SK-N-SH (cell line): ENCODE results near the gene ZFPL1. TPM values are rescaled to one million over a fixed set of nuclear protein-coding genes. Genes with fewer than 3 reads are reported as not detected.
A peak's percentile ranks its signal among the peaks of the same experiment; 100 is the strongest.

Experiments used
- CTCF ChIA-PET: fragments of 300-600, 350-600 bp; formaldehyde crosslinking; extraction: SDS; loops from one replicate; lab custom pipeline; 2021; lab: Yijun Ruan, JAX
- POLR2A ChIA-PET: fragments of 350-600 bp; sonication (Branson Sonifier 250); formaldehyde crosslinking; extraction: SDS; loops from one replicate; lab custom pipeline; 2020; ENCODE audit warnings: antibody characterized with exemption, inconsistent platforms; lab: Yijun Ruan, JAX
- DNase-seq: peaks from one replicate; pipeline ENCODE4 v3.0.0; 2012
- H2AFZ ChIP-seq: fragments of 200-600 bp; sonication (generic); 2 replicates; pipeline ENCODE4 v1.8.1; 2016; ENCODE audit warnings: antibody characterized with exemption, mild to moderate bottlenecking, low read depth
- H3F3A ChIP-seq: fragments of 200-600 bp; sonication (generic); replicated peaks from 2 replicates; pipeline ENCODE3; 2016; ENCODE audit warnings: antibody characterized with exemption, mild to moderate bottlenecking; ENCODE audit not compliant: insufficient read depth
- H3K27ac ChIP-seq, 2 experiments: fragments of 200-500 bp in 1 of 2; fragments of 200-600 bp in 1 of 2; sonication (Bioruptor generic) in 1 of 2; sonication (generic), shearing (Covaris generic) in 1 of 2; 2 replicates each; pipeline versions ENCODE4 v1.5.1 to v1.6.1; 2014 to 2016; ENCODE audit warnings: low read depth in 2 of 2, inconsistent platforms in 1 of 2, low read length in 1 of 2, mild to moderate bottlenecking in 1 of 2, mixed read lengths in 1 of 2
- H3K27me3 ChIP-seq: fragments of 200-600 bp; sonication (generic), shearing (Covaris generic); 2 replicates; pipeline ENCODE4 v1.6.1; 2016; ENCODE audit warnings: mixed run types; ENCODE audit not compliant: insufficient read depth
- H3K36me3 ChIP-seq, 2 experiments: fragments of 200-500 bp in 1 of 2; fragments of 200-600 bp in 1 of 2; sonication (Bioruptor generic) in 1 of 2; sonication (generic) in 1 of 2; replicated peaks in 1 of 2; 2 replicates each; pipeline versions ENCODE3 to v1.5.1; 2014 to 2016; ENCODE audit warnings: low read length in 1 of 2, mild to moderate bottlenecking in 1 of 2; ENCODE audit not compliant: insufficient read depth in 2 of 2, control insufficient read depth in 1 of 2
- H3K4me1 ChIP-seq, 2 experiments: fragments of 200-500 bp in 1 of 2; fragments of 200-600 bp in 1 of 2; sonication (Bioruptor generic) in 1 of 2; sonication (generic), shearing (Covaris generic) in 1 of 2; 2 replicates each; pipeline versions ENCODE4 v1.5.1 to v1.6.1; 2014 to 2016; ENCODE audit warnings: low read depth in 1 of 2, low read length in 1 of 2, mixed run types in 1 of 2; ENCODE audit not compliant: insufficient read depth in 2 of 2, control insufficient read depth in 1 of 2
- H3K4me2 ChIP-seq: fragments of 200-600 bp; sonication (generic), shearing (Covaris generic); 2 replicates; pipeline ENCODE4 v1.6.1; 2017; ENCODE audit warnings: mixed run types
- H3K4me3 ChIP-seq, 2 experiments: fragments of 200-500 bp in 1 of 2; fragments of 200-600 bp in 1 of 2; sonication (Bioruptor generic) in 1 of 2; sonication (generic), shearing (Covaris generic) in 1 of 2; 2 replicates each; pipeline versions ENCODE4 v1.5.1 to v1.8.1; 2014 to 2016; ENCODE audit warnings: low read depth in 2 of 2, inconsistent platforms in 1 of 2, low read length in 1 of 2, mild to moderate bottlenecking in 1 of 2, mixed read lengths in 1 of 2, moderate library complexity in 1 of 2
- H3K79me2 ChIP-seq: fragments of 200-600 bp; sonication (generic); 2 replicates; pipeline ENCODE4 v1.8.1; 2017; ENCODE audit warnings: mild to moderate bottlenecking; ENCODE audit not compliant: insufficient read depth
- H3K9ac ChIP-seq: fragments of 200-600 bp; sonication (generic); 2 replicates; pipeline ENCODE4 v1.6.1; 2017; ENCODE audit warnings: mixed run types
- H3K9me2 ChIP-seq: fragments of 200-600 bp; sonication (generic); 2 replicates; pipeline ENCODE4 v1.6.1; 2017; ENCODE audit warnings: mixed run types
- H3K9me3 ChIP-seq: fragments of 200-600 bp; sonication (generic); 2 replicates; pipeline ENCODE4 v1.6.1; 2017; ENCODE audit warnings: mixed run types, mild to moderate bottlenecking, moderate library complexity
- H4K20me1 ChIP-seq: fragments of 200-600 bp; sonication (generic); 2 replicates; pipeline ENCODE4 v1.6.1; 2017; ENCODE audit warnings: mild to moderate bottlenecking, mixed run types; ENCODE audit not compliant: insufficient read depth
- FOXJ3 ChIP-seq: sonication (generic); formaldehyde crosslinking; IDR thresholded peaks from 2 replicates; pipeline ENCODE4 v1.5.1; 2020; ENCODE audit warnings: mild to moderate bottlenecking, missing genetic modification reagents
- GATA2 ChIP-seq: sonication (generic); formaldehyde crosslinking; IDR thresholded peaks from 2 replicates; pipeline ENCODE4 v1.5.0; 2020; ENCODE audit warnings: mild to moderate bottlenecking, missing genetic modification reagents
- PBX3 ChIP-seq: IDR thresholded peaks from 2 replicates; pipeline ENCODE4; 2012
- POLR2AphosphoS5 ChIP-seq: IDR thresholded peaks from 2 replicates; pipeline ENCODE4 v1.6.1; 2012; ENCODE audit warnings: low read depth, low read length
- RFX5 ChIP-seq: IDR thresholded peaks from 2 replicates; pipeline ENCODE4 v1.6.1; 2012; ENCODE audit warnings: mild to moderate bottlenecking, improper control_type of control experiment, low read length
- SIN3A ChIP-seq: IDR thresholded peaks from 2 replicates; pipeline ENCODE4 v1.6.1; 2012; ENCODE audit warnings: low read depth, mild to moderate bottlenecking, low read length, moderate library complexity, borderline replicate concordance
- ZBTB33 ChIP-seq: IDR thresholded peaks from 2 replicates; pipeline ENCODE4 v1.4.0; 2012; ENCODE audit warnings: low read depth, borderline replicate concordance
- WGBS: methylation state at CpG from one replicate; pipeline ENCODE4 v1.1.6; 2017; ENCODE audit warnings: low lambda C conversion rate; 5-methylcytosine and 5-hydroxymethylcytosine counted together
- polyA plus RNA-seq, 3 experiments: library from polyadenylated mRNA; depleted of rRNA; stranded (reverse); fragments of >200 nt; gene quantifications; 2 replicates each; pipeline ENCODE4 v1.2.3, GENCODE V29; 2012
- small RNA-seq, 7 experiments: library from RNA; depleted of rRNA; stranded (forward); fragments of <200 nt; gene quantifications; one replicate each; pipeline ENCODE3, GENCODE V24; 2012

The ZFPL1 gene
- polyA plus RNA-seq, 1 of the 3 experiments (the other 2 are of a cell fraction): 75.9 TPM

- Histone ChIP-seq H3K9ac (peak overlapping the region; percentile 95; the same call in 1 of the 2 replicates), H3K9me2 (no peaks in the 10 kb centered on the region), H3K27me3 (no peaks in the 10 kb centered on the region), H3K4me2 (peak overlapping the region; percentile 92), H2AFZ (peak overlapping the region; percentile 53), H3F3A (no peaks in the 10 kb centered on the region), H3K4me3 (peak overlapping the region; percentile 88 to 96), H3K9me3 (no peaks in the 10 kb centered on the region), H3K4me1 (peaks cover 0 to 28% of the 10 kb centered on the region in 2 experiments; a peak in 2 of 4 replicates), H3K79me2 (peaks cover 28% of the 10 kb centered on the region; the same call in 1 of the 2 replicates), H3K36me3 (peaks cover 15 to 19% of the 10 kb centered on the region in 2 experiments), H3K27ac (peak overlapping the region; percentile 95 to 99; a peak in 3 of 4 replicates), H4K20me1 (no peaks in the 10 kb centered on the region; the same call in 1 of the 2 replicates)
- DNase-seq: no peak
- 49% methylated on average over 11 of the region's 11 CpGs for WGBS
- TF ChIP-seq POLR2AphosphoS5 (no peak), FOXJ3 (CRISPR knock-in tag) (no peak)
- ChIA-PET POLR2A (interaction anchor here (0.6 to 2.9 kb wide), 12 partner anchors 10 to 363 kb away, joined by 3 to 25 read pairs (median 4); partner anchors contain the start of genes CAPN1, FAU, MALAT1 and MRPL49), CTCF (interaction anchor here (0.8 to 4.2 kb wide), 14 partner anchors 13 to 406 kb away, joined by 3 to 27 read pairs (median 4); partner anchors contain the start of genes ARL2, CAPN1, CDC42EP2 and FAU)
Observed at GRCh38 chr11:65135633-65136145, 51.7 kb downstream of the ZFPL1 start.

GRCh38 chr11:65136515-65137096 is 52.6 kb downstream of the ZFPL1 start:
- Histone ChIP-seq H3K4me1 (peaks cover 0 to 28% of the 10 kb centered on the region in 2 experiments; a peak in 2 of 4 replicates), H3K9ac (no peak overlapping the region), H3K79me2 (peaks cover 27% of the 10 kb centered on the region; the same call in 1 of the 2 replicates), H3K4me2 (no peak overlapping the region), H4K20me1 (no peaks in the 10 kb centered on the region; the same call in 1 of the 2 replicates), H3K9me3 (no peaks in the 10 kb centered on the region), H3K27me3 (0 out of 2 replicates have a peak, but pooled peaks cover 6% of the 10 kb centered on the region), H3K27ac (no peak overlapping the region), H2AFZ (no peak overlapping the region), H3K4me3 (no peak overlapping the region), H3K9me2 (no peaks in the 10 kb centered on the region), H3K36me3 (peaks cover 10% of the 10 kb centered on the region in 2 experiments), H3F3A (no peaks in the 10 kb centered on the region)
- CTCF ChIA-PET: interaction anchor here (0.6 to 4.2 kb wide), 7 partner anchors 12 to 1542 kb away, joined by 3 to 27 read pairs (median 6); partner anchors contain the start of genes CAPN1, CDC42EP2 and ZNHIT2
- no peak for TF ChIP-seq SIN3A
- TF ChIP-seq GATA2 (CRISPR knock-in tag): no peak
- no peak for TF ChIP-seq ZBTB33
- no peak for TF ChIP-seq POLR2AphosphoS5
- no peak for TF ChIP-seq RFX5
- no peak for TF ChIP-seq PBX3
- TF ChIP-seq FOXJ3 (CRISPR knock-in tag): no peak
- WGBS: 94% methylated on average over 15 of the region's 15 CpGs
- DNase-seq: no peak
- POLR2A ChIA-PET: no interaction called here

Small RNAs within 50 kb of the gene (small RNA-seq; reads per million reads assigned to genes)
- 0 to 0.52 (median 0) reads per million in 7 experiments for gene SNX15

Other genes starting within 250 kb of the ZFPL1 start
- 0.33 and 0.42 TPM in 2 replicates for gene CDC42BPG, start 239.6 kb upstream of the ZFPL1 start, polyA plus RNA-seq (2012; rRNA removed)
- gene EHD1, start 205.6 kb upstream of the ZFPL1 start, polyA plus RNA-seq (2012; rRNA removed): 57.6 and 93.3 TPM in 2 replicates
- 6.2 and 7.1 TPM in 2 replicates for gene ATG2A, start 167.0 kb upstream of the ZFPL1 start, polyA plus RNA-seq (2012; rRNA removed)
- 15.1 and 16.7 TPM in 2 replicates for gene PPP2R5B, start 159.5 kb upstream of the ZFPL1 start, polyA plus RNA-seq (2012; rRNA removed)
- not detected in 2 replicates for gene GPHA2, start 148.3 kb upstream of the ZFPL1 start, polyA plus RNA-seq (2012; rRNA removed)
- gene MAJIN, start 112.1 kb upstream of the ZFPL1 start, polyA plus RNA-seq (2012; rRNA removed): not detected in 2 replicates
- gene BATF2, start 87.3 kb upstream of the ZFPL1 start, polyA plus RNA-seq (2012; rRNA removed): 0.20 and 0.28 TPM in 2 replicates
- gene ARL2, start 70.1 kb upstream of the ZFPL1 start, polyA plus RNA-seq (2012; rRNA removed): 252 and 278 TPM in 2 replicates
- gene SNX15, start 56.8 kb upstream of the ZFPL1 start, polyA plus RNA-seq (2012; rRNA removed): 9.0 and 17.2 TPM in 2 replicates
- 13.1 and 22.5 TPM in 2 replicates for gene SAC3D1, start 43.0 kb upstream of the ZFPL1 start, polyA plus RNA-seq (2012; rRNA removed)
- gene NAALADL1, start 25.7 kb upstream of the ZFPL1 start, polyA plus RNA-seq (2012; rRNA removed): not detected in 2 replicates
- 13.1 and 16.3 TPM in 2 replicates for gene CDCA5, start 182 bp upstream of the ZFPL1 start, polyA plus RNA-seq (2012; rRNA removed)
- gene VPS51, start 12.0 kb downstream of the ZFPL1 start, polyA plus RNA-seq (2012; rRNA removed): 59.1 and 59.9 TPM in 2 replicates
- 87.8 and 90.0 TPM in 2 replicates for gene TM7SF2, start 27.6 kb downstream of the ZFPL1 start, polyA plus RNA-seq (2012; rRNA removed)
- gene ZNHIT2, start 33.5 kb downstream of the ZFPL1 start, polyA plus RNA-seq (2012; rRNA removed): 5.6 and 5.9 TPM in 2 replicates
- gene FAU, start 37.9 kb downstream of the ZFPL1 start, polyA plus RNA-seq (2012; rRNA removed): 912 and 1,210 TPM in 2 replicates
- gene MRPL49, start 38.1 kb downstream of the ZFPL1 start, polyA plus RNA-seq (2012; rRNA removed): 56.7 and 89.7 TPM in 2 replicates
- 14.9 and 31.9 TPM in 2 replicates for gene SYVN1, start 50.3 kb downstream of the ZFPL1 start, polyA plus RNA-seq (2012; rRNA removed)
- not detected in 2 replicates for gene SPDYC, start 86.0 kb downstream of the ZFPL1 start, polyA plus RNA-seq (2012; rRNA removed)
- gene CAPN1, start 97.7 kb downstream of the ZFPL1 start, polyA plus RNA-seq (2012; rRNA removed): 78.6 and 92.2 TPM in 2 replicates
- 18.4 and 19.4 TPM in 2 replicates for gene POLA2, start 177.7 kb downstream of the ZFPL1 start, polyA plus RNA-seq (2012; rRNA removed)
- 5.1 and 8.1 TPM in 2 replicates for gene CDC42EP2, start 230.6 kb downstream of the ZFPL1 start, polyA plus RNA-seq (2012; rRNA removed)
- gene DPF2, start 249.6 kb downstream of the ZFPL1 start, polyA plus RNA-seq (2012; rRNA removed): 29.6 and 44.9 TPM in 2 replicates